T-helper 2 cell treated with Interferon-gamma antibody and Interleukin-4, amounts not matched to agents 5 μg/mL and 100 μg/mL, for 36 hours (primary cell): ENCODE data around the gene MANSC1.

Source experiments
- DNase-seq: peaks from one replicate; pipeline ENCODE4 v3.0.0; 2021; ENCODE audit warnings: low spot score
- H3K27ac Mint-ChIP-seq: one replicate; pipeline ENCODE4 v1.8.0; 2021; ENCODE audit warnings: mild to moderate bottlenecking, mixed read lengths
- H3K27me3 Mint-ChIP-seq: one replicate; pipeline ENCODE4 v1.8.0; 2021; ENCODE audit warnings: low read depth, mixed read lengths
- H3K36me3 Mint-ChIP-seq: one replicate; pipeline ENCODE4 v1.8.0; 2021; ENCODE audit warnings: low read depth, mixed read lengths
- H3K4me1 Mint-ChIP-seq: one replicate; pipeline ENCODE4 v1.8.0; 2021; ENCODE audit warnings: low read depth, mixed read lengths
- H3K4me3 Mint-ChIP-seq: one replicate; pipeline ENCODE4 v1.8.0; 2022; ENCODE audit warnings: mild to moderate bottlenecking, moderate library complexity, mixed read lengths
- H3K9me3 Mint-ChIP-seq: one replicate; pipeline ENCODE4 v1.8.0; 2021; ENCODE audit warnings: mixed read lengths

MANSC1 gene

DNA sequence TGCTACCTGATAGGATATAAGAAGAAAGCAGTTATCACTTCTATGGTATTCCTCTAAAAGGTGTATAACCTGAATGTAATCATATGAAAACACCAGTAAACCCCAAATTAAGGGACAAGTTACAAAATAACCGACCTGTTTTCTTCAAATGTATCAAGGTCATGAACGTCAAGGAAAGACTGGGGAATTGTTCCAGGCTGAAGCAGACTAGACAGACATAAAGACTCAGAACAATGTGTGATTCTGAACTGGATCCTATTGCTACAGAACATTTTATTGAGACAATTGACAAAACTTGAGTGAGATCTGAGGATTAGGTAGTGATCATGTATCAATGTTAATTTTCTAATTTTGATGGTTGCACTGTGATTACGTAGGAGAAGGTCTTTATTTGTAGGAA lies 67.8 kb downstream of the MANSC1 start:
- peaks cover 23% of the 10 kb centered on the region for H3K27me3 Mint-ChIP-seq
- no peaks in the 10 kb centered on the region for H3K9me3 Mint-ChIP-seq
- no peak overlapping the region for H3K27ac Mint-ChIP-seq
- H3K36me3 Mint-ChIP-seq, result no peaks in the 10 kb centered on the region
- H3K4me1 Mint-ChIP-seq, result no peaks in the 10 kb centered on the region
- no peak for DNase-seq
- H3K4me3 Mint-ChIP-seq, result no peak overlapping the region

DNA sequence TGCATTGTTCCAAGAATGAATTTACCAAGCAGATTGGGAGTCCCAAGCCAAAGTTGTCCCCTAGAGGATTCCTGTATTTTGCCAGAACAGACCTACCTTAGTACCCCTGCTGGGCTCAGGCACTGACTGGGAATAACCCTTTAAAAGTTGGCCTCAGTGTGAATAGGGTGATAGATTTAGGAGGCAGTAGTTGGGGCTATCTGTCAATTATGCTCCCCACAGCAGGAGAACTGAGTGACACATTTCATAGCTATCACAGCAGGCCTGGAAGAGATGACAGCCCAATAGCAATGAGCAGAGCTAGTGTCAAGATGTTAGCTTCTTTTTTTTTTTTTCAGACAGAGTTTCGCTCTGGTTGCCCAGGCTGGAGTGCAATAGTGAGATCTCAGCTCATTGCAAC lies 68.9 kb downstream of the MANSC1 start:
- DNase-seq, result no peak
- Mint-ChIP-seq H3K4me3 (no peak overlapping the region), H3K27ac (no peak overlapping the region), H3K9me3 (no peaks in the 10 kb centered on the region), H3K4me1 (no peaks in the 10 kb centered on the region), H3K27me3 (peaks cover 26% of the 10 kb centered on the region), H3K36me3 (no peaks in the 10 kb centered on the region)

DNA sequence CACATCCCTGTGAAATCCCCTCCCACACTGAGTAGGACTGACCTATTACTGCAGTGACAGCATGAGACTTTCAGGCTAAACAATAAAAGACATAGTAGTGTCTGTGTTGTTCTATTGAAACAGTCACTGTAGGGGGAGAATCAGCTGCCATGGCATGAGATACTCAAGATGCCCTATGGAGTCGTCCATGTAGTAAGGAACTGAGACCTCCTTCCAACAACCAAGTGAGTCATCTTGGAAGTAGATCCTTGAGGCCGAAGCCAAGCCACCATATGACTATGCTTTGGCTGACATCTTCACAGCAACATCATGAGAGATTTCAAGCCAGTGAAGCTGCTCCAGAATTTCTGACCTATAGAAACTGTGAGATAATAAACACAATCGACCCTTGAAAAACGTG lies 71.1 kb downstream of the MANSC1 start:
- no peak overlapping the region for H3K27ac Mint-ChIP-seq

More for the DNA sequence above, 71.1 kb downstream of the MANSC1 start:
- H3K9me3 Mint-ChIP-seq, result no peaks in the 10 kb centered on the region
- no peak for DNase-seq
- no peak overlapping the region for H3K4me3 Mint-ChIP-seq
- H3K27me3 Mint-ChIP-seq, result peaks cover 30% of the 10 kb centered on the region
- no peaks in the 10 kb centered on the region for H3K4me1 Mint-ChIP-seq
- H3K36me3 Mint-ChIP-seq, result no peaks in the 10 kb centered on the region
